Renal cortex interstitium (tissue), 11 donors: Measurements from ENCODE around the gene ARL6. TPM values are rescaled to one million over a fixed set of nuclear protein-coding genes. Genes with fewer than 3 reads are reported as not detected.
"Not testable (repeated sequence)": the region's sequence is repeated elsewhere in the genome, so short reads cannot be mapped to it uniquely, and the experiment has no call there.

ENCODE experiments used
- DNase-seq, 11 donors: peaks; one replicate each; pipeline ENCODE4 v3.0.0-alpha.2; 2013; ENCODE audit warnings: low read depth in 9 of 11, low spot score in 4 of 11; ENCODE audit errors: extremely low read depth in 1 of 11
- polyA plus RNA-seq, 3 donors: library from polyadenylated mRNA; unstranded; fragments of 120-200 nt; gene quantifications; one replicate each; pipeline ENCODE4 v1.2.1, GENCODE V29; 2013; ENCODE audit not compliant: insufficient read length in 3 of 3

ARL6 gene
- polyA plus RNA-seq, 3 donors, result 12.2 to 19.7 (median 14.3) TPM

DNA sequence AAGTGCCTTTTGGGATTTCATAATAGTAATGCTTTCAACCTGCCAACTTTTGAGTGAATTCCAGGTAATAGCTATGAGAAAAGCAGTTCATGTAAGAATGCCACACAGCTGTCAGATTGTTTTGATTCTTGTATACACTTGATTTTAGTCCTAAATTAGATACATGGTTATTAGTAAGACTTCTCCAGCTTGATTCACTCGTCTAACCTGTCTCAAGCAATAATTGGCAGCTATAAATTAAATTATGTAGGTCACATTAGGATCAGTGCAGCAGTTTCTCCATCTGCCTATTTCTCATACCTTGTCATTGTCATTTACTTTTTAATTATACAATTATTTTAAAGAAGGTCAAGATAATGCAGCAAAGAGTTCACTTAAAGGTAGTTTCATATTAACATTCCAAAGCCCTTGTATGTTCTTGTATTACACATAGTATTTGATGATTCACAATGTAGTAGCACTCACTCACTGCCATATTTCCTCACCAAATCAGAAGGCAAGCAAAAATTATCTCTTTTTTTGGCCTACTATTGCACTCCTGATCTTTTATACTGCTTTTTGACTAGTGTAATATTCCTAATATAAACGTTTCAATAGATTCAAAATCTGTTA is 46.3 kb downstream of the ARL6 start:
- DNase-seq, result no peak

- no peak for DNase-seq
These were observed 50.8 kb downstream of the ARL6 start for GRCh38 chr3:97815149-97815917.

GRCh38 chr3:97816811-97817210 is 52.3 kb downstream of the ARL6 start:
- DNase-seq, result no peak

DNA sequence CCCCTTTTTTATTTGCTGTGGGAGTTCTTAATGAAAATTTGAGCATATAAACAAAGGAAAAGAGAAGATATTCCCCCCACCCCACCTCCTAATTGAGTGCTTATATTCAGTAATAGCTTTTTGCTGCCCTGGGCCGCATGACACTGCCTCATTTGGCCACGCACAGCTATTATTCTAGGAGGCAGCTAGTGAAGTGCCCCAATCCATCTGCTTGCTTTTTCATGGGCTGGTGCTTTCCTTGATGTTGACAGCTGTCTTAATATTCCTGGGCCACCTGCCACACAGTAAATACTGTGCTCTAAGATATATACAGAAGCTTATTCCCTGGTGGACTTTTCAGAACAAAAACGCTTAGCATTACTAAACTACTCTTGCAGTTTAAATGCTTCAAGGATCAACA is 53.4 kb downstream of the ARL6 start:
- DNase-seq, result no peak

GRCh38 chr3:97820780-97821179 is 56.2 kb downstream of the ARL6 start:
- DNase-seq, result no peak

- peak in 3 of 11 donors; percentile 30 to 52 (median 35) for DNase-seq
These were observed 56.8 kb downstream of the ARL6 start for GRCh38 chr3:97821287-97821773.

- DNase-seq, result peak in 10 of 11 donors; percentile 50 to 78 (median 71)
These were observed 57.3 kb downstream of the ARL6 start, which contains the start of gene CRYBG3 for GRCh38 chr3:97821774-97822358. Gene CRYBG3, plus strand, starts transcription at chr3:97822011. Its CDS starts 196 bp downstream, at chr3:97822207.

DNA sequence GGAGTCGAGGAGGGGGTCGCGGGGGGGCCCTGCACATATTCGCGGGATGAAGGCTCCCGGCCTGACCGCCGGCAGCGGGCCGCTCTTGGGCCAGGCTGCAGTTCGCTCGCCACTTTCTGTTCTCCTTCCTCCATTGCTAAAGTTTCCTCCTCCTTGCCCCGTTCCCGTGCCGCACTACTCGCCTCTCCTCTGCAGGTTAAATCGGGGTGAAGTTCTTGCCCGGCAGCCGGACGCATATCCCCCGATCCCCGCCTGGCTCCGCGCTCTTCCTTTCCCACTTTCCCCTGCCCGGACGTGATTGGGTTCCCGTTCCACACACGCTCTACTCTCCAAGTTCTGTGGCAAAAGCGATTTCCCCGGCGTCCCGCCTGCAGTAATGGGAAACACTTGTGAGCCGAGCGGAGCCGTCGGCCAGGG is 57.8 kb downstream of the ARL6 start:
- peak in 6 of 11 donors; percentile 23 to 50 (median 45) for DNase-seq

- no peak for DNase-seq
These were observed 58.8 kb downstream of the ARL6 start for GRCh38 chr3:97823046-97824004.

GRCh38 chr3:97825101-97825500 is 60.5 kb downstream of the ARL6 start:
- DNase-seq, result no peak

DNA sequence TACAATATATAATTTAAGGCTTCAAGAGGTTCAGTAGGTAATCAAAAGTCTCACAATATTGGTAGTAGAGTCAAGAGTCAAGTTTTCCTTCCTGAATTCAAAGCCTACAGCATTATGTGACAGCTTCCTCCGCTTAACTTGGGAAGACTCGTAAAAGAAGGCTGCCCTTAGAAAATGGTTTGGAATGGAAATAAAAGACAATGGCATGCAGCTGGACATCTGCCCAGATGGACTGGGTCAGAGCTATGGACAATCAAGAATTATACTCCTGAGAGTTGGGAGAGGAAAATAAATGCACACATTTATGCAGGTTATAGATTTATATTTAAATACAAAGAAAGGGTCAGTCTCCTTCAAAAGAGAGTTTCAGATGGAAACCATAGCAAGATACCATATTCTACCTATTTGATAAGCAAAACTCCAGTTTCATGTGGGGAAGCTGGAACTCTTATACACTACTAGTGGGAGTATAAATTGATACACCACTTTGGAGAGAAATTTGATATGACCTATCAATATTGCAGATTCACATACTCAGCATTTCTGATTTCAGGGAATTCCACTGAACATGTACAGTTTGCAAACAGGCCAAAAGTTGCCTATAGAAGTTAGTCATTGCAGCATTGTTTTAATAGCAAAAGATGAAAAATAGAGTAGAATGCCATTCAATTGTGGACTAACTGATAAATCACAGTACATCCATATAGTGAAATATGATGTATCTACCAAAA is 63.3 kb downstream of the ARL6 start:
- DNase-seq, result no peak

DNA sequence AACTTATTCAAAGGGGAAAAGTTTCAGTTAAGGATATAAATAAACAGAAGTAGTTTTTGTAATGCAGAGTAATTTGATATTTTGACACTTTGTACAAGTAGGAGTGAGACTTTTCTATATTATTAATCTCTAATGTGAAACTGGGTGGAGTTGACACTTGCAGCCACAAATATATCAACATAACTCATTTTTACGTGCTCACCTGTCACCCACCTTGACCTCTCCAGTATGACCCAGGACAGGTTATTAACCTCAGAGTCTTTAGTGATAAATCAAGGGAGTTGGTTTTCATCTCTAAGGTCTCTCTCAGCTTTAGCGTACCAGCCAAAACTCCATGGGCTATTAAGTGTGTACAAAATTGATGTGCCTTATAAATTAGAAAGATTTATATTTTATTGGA is 64.6 kb downstream of the ARL6 start:
- no peak for DNase-seq

DNA sequence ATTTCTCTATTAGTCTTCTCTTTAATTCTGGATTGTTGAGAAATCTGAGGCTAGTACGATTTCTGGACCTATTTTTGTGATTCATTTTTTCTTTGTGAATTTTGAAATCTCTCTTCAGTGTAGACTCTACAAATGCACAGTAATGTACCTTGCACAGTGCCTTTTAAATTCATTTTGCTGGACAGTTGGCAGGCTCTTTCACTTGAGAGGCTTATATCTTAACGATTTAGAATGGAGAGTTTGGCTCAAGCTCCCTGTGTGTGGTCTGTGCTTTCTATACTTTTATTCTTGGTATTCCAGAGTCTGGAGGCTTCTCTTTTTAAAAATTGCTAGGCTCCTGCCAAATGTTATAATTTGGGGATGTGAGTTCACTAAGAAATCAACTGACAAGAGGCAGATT is 66.1 kb downstream of the ARL6 start:
- DNase-seq, result no peak

DNA sequence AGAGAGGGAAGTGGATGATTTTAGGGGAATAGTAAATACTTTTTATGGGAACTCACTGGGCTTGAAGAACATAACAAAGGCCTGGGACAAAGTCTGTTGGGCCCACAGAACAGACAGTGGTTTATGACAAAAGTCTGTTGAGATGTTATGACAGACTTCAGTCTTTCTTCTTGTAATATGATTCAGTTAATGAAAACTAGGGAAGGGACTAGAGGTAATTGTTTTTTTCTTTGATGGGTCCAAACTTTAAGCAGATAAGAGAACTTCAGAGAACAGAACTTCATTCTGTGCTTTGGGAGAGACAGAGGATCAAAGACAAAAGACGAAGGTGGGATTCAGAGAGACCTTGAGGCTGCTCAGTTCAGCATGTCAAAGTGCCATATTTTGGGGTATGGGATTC is 66.6 kb downstream of the ARL6 start:
- no peak for DNase-seq

DNA sequence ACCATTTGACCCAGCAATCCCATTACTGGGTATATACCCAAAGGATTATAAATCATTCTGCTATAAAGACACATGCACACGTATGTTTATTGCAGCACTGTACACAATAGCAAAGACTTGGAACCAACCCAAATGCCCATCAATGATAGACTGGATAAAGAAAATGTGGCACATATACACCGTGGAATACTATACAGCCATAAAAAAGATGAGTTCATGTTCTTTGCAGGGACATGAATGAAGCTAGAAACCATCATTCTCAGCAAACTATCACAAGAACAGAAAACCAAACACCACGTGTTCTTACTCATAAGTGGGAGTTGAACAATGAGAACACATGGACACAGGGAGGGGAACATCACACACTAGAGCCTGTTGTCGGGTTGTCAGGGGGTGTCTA is 68.6 kb downstream of the ARL6 start:
- not testable (repeated sequence) for DNase-seq

- DNase-seq, result no peak
These were observed 71.2 kb downstream of the ARL6 start for GRCh38 chr3:97835761-97836160.

GRCh38 chr3:97838393-97838792 is 73.8 kb downstream of the ARL6 start:
- DNase-seq, result no peak

DNA sequence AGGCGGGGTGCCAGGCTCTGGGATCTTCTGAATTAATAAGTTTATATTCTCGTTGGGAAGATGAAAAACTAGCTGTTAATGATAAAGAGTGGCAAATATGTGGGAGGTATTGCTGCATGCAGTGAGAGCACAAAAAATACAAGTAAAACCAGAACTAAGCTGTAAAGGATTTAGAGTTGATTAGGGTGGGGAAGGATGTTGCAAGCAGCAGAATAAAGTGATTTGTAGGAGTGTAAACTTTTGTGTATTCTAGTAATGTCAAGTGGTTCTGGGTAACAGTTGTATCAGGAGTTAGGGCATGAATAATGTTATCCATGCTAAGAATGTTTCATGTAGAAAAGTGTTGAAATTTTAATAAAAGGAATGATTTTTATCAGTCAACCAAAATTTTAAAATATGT is 75.4 kb downstream of the ARL6 start:
- DNase-seq, result no peak
